H1 (cell line): Measurements from ENCODE around the gene C2CD4D.
"Not testable (repeated sequence)": the region's sequence is repeated elsewhere in the genome, so short reads cannot be mapped to it uniquely, and the experiment has no call there.

Source experiments
- BCL11A ChIP-seq, 2 experiments: IDR thresholded peaks; one replicate each; pipeline ENCODE4 v1.6.1; 2011; ENCODE audit warnings: low read depth in 2 of 2, low read length in 2 of 2, mild to moderate bottlenecking in 2 of 2
- CBX5 ChIP-seq: fragments of 300-800, 300-1000 bp; sonication (generic); IDR thresholded peaks from 2 replicates; pipeline ENCODE4 v1.7.1; 2016; ENCODE audit warnings: antibody characterized with exemption, low read length, low read depth
- CTCF ChIP-seq, 3 experiments: IDR thresholded peaks; 1 replicate in 2 of 3; 2 replicates in 1 of 3; pipeline versions ENCODE4 v1.5.1 to v1.6.1; 2011; ENCODE audit warnings: low read length in 3 of 3, mild to moderate bottlenecking in 3 of 3, inconsistent platforms in 2 of 3, low read depth in 1 of 3, moderate library complexity in 1 of 3; ENCODE audit not compliant: insufficient read depth in 1 of 3; ENCODE audit errors: control extremely low read depth in 1 of 3
- POLR2A ChIP-seq, 2 experiments: IDR thresholded peaks; 1 replicate in 1 of 2; 2 replicates in 1 of 2; pipeline ENCODE4 v1.6.1; 2011; ENCODE audit warnings: low read depth in 2 of 2, low read length in 2 of 2, mild to moderate bottlenecking in 2 of 2; ENCODE audit errors: control extremely low read depth in 1 of 2
- POLR2AphosphoS5 ChIP-seq: IDR thresholded peaks from 2 replicates; pipeline ENCODE4 v1.6.1; 2011; ENCODE audit warnings: low read depth, low read length
- RAD21 ChIP-seq, 2 experiments: IDR thresholded peaks in 1 of 2; conservative IDR thresholded peaks in 1 of 2; 2 replicates each; pipeline ENCODE4 v1.6.1; 2011; ENCODE audit warnings: low read depth in 2 of 2, low read length in 2 of 2, improper control_type of control experiment in 1 of 2, inconsistent platforms in 1 of 2, mild to moderate bottlenecking in 1 of 2, moderate library complexity in 1 of 2
- SP2 ChIP-seq: IDR thresholded peaks from 2 replicates; pipeline ENCODE4 v1.6.1; 2012; ENCODE audit warnings: mild to moderate bottlenecking, low read length, inconsistent platforms
- USF2 ChIP-seq: IDR thresholded peaks from 2 replicates; pipeline ENCODE4 v1.6.1; 2011; ENCODE audit warnings: low read length, improper control_type of control experiment
- YY1 ChIP-seq: IDR thresholded peaks from 2 replicates; pipeline ENCODE4 v1.6.1; 2011; ENCODE audit warnings: low read depth, mild to moderate bottlenecking, low read length
- TF ChIP-seq, protein P1 (sequence below): IDR thresholded peaks from 2 replicates; pipeline ENCODE4 v1.6.1; 2012; ENCODE audit warnings: inconsistent platforms

DNA sequence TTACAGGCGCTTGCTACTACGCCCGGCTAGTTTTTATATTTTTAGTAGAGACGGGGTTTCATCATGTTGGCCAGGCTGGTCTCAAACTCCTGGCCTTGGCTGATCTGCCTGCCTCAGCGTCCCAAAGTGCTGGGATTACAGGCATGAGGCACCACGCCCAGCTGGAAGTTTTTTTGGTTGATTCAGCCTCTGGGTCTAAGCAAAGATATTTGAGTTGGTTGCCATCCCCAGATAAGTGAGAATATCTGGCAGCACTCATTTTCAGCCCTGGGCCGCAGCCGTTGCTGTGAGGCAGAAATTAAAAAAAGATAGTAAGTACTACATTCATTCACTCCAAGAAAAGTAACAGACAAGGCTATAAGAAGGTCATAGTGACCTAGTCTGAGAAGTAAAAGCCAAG, 15.9 kb upstream of the C2CD4D start:
- TF ChIP-seq YY1; SP2; CTCF (IDR thresholded peaks at IDR 0.05; ENCODE audit: control extremely low read depth in 1 of 3, insufficient read depth in 1 of 3, low read depth in 1 of 3, low read length in 3 of 3); RAD21 (IDR thresholded peaks at IDR 0.05 in 1 of 2, conservative IDR thresholded peaks at IDR 0.05 in 1 of 2; ENCODE audit: low read depth in 2 of 2, low read length in 2 of 2); USF2; CBX5; POLR2AphosphoS5; BCL11A (IDR thresholded peaks at IDR 0.05; ENCODE audit: low read depth in 2 of 2, low read length in 2 of 2); POLR2A (IDR thresholded peaks at IDR 0.05; ENCODE audit: control extremely low read depth in 1 of 2, low read depth in 2 of 2, low read length in 2 of 2): not testable (repeated sequence)
- TF ChIP-seq, protein P1, sequence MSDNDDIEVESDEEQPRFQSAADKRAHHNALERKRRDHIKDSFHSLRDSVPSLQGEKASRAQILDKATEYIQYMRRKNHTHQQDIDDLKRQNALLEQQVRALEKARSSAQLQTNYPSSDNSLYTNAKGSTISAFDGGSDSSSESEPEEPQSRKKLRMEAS: not testable (repeated sequence)
